Epidermal melanocyte (primary cell): ENCODE results near the gene SPAG16.
"Not testable (repeated sequence)": the region's sequence is repeated elsewhere in the genome, so short reads cannot be mapped to it uniquely, and the experiment has no call there.

ENCODE experiments used
- DNase-seq: peaks from one replicate; pipeline ENCODE4 v3.0.0; 2011; ENCODE audit warnings: low spot score; ENCODE audit not compliant: insufficient read length

The SPAG16 gene

DNA sequence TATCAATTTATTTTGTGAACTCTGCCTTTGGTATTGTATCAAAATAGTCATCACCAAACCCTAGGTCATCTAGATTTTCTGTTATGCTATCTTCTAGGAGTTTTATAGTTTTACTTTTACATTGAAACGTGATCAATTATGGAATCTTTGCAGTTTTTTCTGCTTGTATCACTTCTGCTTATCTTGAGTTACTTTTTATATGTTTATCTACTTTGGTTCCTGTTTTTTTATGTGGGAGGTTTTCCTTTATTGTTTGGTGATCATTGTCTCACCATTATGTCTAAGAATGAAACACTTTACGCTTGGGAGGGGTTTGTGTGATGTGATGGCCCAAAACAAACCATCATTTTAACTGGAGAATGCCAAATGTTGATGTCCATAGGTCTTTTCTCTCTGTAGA, 261.2 kb downstream of the SPAG16 start:
- DNase-seq = no peak

DNA sequence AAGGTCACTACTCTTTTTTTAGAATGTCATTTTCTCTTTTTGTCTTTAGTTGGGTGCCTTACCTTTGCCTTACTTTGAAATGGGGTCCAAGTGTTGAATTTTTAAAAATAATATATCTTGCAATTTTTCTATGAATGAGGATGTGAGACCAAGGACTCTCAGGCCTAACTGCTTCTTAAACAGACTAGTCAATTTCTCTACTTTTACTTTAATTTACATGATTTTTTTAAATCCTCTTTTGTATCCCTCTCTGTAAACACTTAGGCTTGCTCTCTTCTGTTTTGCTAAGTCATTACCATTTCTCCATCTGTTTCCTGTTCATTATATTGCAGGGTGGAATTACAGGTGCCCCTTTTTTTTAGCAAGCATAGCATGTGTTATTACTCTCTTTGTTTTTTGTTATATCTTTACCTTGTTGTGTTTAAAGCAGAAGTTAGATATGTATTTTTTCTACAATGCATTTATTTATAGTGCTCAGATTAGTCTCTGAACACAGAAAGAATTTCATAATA, 261.8 kb downstream of the SPAG16 start:
- no peak for DNase-seq

DNA sequence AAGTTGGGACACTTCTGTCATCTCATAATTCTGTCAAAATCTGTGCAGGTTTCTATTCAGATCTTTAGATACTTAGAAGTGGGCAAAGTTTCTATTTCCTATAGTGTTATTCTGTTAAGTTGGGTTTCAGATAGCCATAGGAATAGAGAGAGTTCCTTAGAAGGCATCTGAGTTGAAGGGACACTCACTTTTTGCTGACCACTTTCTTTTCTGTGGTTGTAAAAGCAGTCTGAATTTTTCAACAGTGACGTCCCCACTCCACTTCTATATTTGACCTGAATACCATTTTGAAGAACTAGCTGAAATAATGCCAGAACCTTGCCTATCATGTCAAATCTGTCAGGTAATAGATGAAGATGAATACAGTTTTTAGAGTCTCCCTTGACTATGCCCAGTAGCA, 267.3 kb downstream of the SPAG16 start:
- DNase-seq = no peak

DNA sequence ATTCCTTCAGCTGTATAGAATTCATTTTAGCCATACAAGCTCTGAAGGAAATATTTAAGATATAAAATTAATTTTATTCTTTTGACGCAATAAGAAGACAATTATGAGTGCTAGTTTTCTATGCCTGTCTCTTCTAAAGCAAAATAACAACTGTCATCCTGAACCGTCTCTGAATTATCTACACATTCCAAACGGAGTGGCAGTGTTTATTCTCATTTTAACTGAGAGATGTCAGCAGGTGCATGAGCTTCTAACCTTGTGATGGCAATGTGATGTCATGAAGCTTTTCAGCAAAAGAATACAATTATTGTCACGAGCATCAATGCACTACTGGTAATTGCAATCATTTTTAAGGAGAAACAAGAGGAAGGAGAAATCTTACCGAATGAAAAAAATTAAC, 274.8 kb downstream of the SPAG16 start:
- DNase-seq = no peak

DNA sequence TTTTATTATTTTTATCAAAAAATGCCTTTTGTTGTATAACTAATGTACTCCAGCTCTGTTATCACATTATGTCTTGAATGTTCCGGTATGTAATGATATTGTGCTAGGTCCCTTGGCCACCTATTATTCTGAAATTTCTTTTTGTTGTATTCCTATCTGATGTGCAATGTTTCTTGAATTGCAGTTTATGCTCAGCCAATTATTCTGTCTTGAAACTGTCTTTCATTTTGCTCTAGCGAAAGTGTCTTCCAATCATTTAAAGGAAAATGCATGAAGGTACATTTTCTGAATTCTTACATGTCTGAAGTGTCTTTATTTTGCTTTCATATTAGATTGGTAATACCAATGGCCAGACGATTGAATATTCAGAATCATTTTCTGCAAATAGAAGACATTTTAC, 277.5 kb downstream of the SPAG16 start:
- DNase-seq = no peak

DNA sequence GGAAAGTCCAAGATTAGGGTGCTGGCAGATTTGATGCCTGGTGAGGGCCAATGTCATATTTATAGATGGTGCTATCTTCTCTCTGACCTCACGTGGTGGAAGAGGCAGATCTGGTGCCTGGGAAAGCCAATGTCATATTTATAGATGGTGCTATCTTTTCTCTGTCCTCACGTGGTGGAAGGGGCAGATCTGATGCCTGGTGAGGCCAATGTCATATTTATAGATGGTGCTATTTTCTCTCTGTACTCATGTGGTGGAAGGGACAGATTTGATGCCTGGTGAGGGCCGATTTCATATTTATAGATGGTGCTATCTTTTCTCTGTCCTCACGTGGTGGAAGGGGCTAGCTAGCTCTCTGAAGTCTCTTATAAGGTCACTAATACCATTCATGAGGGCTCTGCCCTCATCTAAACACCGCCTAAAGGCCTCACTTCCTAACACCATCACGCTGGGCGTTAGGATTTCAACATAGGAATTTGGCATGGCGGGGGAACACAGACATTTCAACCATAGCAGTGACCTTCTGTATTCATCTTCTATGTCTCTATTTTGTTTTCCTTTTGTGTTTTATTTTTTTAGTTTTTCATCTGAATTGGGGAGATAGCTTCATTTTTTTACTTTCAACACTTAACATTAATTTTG, 278.4 kb downstream of the SPAG16 start:
- DNase-seq = no peak

DNA sequence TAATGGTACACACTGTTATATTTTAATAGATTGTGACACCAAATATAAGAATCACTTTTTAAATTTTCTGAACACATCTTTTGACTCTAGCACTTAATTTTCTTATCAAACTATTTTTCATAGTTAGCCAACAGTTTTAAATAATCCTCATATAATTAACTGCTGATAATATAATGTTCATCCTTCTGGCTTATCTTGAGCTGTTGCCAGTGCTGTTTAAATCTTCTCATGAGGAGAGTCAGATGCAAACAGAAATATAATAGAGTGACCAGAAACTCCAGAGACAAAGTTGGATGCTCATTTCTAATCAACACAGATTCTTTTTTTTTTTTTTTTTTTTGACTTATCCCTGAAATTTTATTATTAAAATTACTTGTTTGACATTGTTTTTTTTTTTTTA, 282.6 kb downstream of the SPAG16 start:
- DNase-seq = no peak

DNA sequence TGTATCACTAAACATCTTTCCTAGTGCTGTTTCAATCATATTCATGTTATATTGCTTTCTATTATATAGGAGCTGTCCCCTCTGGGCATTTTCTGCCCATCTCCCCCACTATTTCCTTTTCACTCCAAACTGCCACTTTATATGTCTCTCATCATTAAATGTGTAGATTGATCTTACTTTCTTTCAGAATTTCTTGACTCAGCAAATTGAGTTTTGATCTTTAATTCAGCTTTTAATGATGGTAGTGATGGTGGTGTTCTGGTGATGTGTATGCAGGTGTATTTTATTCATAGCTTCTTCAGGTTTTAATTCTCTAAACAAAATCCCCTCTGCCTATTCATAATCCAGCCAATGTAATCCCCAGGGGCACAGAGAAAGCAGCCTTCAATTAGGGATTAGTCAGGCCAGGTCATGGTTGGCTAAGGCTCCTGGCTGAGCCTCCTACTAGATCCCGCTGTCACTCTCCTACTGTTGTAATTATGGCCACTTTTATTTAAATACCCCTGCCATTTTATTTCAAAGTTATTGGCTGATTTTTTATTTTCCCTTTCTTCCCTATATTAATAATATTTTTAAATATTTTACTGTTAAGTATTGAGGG, 325.4 kb downstream of the SPAG16 start:
- no peak for DNase-seq

DNA sequence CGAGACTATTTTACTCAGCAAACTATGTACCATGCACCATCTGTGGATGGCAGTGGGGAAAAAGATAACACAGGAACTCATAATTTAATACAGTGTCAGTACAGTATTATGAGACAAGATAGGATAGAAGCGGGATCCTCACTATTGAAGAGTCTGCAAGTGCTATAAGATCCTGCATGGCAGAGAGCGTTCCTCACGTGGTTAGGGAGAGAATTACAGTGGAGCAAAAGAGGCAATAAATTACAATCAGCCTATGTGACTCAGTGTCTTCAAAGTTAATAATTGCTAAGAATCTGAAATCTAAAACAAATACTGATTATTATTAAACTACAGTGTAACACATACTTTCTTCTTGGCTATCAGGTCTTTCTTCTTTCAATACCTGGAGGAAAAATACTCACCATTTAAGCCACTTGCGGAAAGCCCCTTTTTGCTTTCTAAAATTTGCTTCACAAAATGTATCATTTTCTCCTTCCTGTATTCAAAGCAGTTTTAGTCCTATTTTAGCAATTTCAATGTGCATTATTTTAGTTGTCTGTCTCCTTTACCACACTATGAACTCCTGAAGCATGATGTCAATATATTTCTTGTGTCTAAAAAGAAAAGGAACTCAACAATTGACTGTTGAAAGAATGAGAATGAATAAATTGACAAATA, 342.9 kb downstream of the SPAG16 start:
- no peak for DNase-seq

DNA sequence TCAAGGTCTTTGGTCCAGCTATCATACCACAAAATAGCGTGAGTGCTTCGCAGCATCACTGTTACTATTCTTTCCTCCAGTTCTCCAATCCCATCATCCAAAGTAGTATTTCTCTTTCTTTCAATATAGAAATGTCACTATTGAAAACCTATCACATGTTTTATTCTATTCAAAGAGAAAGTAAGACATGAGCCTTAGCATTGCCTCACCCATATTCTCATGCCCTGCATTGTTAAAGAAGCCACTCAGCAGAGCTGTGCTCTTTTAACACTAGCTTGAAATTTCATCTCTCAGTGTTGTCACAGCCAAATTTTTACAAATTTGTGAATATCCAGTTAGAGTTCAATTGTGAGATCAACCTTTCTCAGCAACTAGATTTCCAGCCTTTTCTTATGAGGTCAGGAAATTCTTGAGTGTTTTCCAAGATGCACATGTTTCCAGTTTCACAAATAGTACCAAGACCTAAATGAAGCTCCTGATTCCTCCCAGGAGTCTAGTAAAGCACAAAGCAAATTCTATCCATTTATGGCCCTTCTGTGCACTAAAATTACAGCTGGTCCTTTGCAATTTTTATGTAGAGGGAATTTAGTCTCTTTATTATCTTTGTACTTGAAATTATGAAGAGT, 343.7 kb downstream of the SPAG16 start:
- DNase-seq = no peak

DNA sequence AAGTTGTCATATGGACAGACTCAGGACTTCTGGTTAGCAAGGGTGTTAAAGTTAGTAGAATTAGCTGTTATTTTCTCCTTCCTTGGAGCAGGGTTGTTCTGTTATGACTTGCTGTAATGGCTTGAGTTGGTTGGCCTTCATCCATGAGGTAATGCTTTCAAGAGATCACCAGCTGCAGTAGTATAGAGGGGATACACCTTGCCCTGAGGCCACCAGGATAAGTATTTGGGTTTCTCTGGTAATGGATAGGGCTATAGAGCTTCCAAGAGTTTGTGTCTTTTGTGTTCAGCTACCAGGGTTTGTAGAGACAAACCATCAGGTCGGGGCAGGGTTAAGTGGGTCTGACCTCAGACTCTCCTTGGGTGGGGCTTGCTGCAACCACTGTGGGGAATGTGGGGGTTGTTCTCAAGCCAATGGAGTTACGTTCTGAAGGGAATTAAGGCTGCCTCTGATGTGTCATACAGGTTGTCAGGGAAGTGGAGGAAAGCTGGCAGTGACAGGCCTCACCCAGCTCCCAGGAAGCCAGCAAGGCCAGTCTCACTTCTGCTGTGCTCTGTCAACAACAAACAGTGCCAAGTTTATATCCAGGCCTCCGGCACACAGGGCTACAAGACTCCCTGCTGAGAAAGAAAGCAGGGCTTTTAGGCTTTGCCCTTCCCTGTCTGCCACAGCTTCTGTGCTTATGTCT, 356.6 kb downstream of the SPAG16 start:
- no peak for DNase-seq

DNA sequence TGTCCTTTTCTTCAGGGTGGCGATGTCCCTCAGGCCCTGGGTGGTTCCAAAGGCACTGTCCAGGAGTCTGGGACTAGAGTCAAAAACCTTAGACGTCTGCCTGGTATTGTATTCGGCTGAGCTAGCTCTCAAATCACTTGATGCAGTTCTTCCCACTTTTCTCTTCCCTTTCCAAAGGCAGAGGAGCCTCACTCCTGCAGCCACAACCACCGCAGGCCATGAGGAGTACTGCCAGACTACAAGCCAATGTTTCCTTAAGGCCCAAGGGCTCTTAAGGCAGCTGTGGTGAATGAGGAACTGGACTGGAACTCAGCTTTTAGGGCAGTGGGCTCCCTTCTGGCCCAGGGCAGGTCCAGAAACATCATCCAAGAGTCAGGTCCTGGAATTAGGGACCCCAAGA, 360.7 kb downstream of the SPAG16 start:
- no peak for DNase-seq

DNA sequence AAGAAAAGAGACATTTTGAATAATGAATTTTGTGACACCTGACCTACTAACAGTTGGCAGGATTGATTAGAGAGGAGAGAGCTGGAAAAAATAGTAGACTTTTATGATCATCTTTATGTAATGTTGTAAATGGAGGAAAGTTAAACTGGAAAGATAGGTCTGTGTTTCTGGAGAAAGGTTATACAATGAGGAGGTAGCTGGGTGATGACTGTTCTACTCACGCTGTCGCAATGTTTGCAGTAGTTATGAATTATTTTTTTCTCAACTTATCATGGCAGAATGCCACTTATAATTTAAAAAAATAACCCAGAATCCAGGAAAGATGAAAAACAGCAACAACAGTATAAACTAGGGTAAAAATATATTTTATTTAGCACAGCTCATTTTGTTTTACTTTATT, 364.9 kb downstream of the SPAG16 start:
- no peak for DNase-seq

DNA sequence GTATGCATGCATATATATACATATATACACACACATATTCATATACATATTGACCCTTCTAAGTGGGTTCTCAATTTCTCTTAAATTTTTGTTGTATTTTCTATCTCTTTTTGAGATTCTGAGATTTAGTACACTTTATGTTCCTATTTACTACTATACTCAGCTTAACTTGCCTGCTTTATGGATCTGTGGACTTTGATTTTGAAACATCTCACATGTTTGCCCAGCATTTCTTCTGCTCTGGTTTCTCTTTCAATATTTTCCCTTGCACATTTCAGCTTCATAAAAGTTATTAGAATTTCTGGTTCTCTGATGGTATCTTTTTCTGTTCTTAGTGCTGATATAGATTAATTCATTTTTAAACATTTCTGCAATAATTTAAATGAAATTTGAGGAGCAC, 380.6 kb downstream of the SPAG16 start:
- DNase-seq = no peak

DNA sequence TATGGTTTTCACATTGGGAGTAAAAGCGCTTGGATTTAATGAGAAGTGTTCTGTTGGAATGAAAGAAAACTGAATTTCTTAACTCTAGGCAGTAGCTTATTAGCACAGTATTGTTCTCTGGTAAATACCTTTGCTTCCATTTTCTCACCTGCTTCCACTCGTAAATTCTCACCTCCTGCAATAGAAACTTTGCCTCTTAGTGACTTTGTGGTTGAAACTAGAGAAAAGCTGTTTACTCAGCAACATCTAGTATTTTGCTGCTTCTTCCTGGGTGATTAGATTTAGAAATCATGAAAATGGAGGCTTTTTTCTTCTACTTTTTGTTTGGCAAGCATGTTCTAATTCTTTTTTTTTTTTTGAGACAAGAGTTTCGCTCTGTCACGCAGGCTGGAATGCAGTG, 385.4 kb downstream of the SPAG16 start:
- no peak for DNase-seq

DNA sequence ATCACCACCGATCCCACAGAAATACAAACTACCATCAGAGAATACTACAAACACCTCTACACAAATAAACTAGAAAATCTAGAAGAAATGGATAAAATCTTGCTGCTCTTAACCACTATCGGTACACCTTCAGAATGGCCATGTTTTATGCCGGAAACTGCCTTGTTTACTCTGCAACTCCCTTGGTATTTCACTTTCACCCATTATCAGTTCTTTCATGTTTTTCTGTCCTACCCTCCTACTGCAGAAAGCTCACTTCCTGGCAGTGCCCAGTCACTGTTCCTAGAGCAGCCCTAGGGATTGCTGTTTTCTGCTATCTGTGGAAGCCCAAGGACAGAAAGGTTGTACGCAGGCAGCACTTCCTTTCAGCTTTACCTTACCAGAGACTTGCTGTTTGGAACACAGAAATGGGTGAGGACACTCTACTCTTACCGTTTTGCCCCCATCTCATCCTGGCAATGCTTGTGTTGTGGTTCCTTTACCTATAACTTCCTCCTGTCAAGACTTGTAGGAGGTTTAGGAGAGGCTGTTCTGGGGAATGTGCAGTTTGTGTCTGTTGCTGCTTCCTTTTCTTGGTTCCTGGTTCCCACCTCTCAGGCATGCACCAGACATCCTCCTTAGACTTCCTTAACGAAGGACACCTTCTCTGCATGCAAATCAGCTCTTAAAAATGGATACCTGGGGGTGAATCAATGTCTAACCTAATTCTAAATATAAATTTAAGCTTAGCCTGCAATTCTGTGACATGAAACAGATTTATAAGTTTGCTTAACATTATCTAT, 394.4 kb downstream of the SPAG16 start:
- DNase-seq = no peak

DNA sequence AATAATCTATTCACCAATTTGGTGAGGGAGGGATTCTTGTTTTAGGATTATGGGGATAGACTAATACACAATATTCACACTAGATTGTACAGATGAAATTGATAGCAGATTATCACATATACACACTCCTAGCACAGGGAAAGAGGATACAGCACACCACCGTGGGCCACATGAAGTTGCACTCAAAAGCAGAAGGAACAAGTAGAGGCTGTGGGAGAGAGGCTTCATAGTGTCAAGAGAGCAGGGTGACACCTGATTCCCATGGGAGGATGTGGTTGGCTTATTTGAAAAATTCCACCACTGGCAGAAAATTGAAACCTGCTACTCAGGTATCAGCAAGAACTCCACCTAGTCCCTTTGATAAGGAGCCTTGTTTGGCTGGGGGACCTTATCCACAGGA, 395.6 kb downstream of the SPAG16 start:
- DNase-seq = no peak

DNA sequence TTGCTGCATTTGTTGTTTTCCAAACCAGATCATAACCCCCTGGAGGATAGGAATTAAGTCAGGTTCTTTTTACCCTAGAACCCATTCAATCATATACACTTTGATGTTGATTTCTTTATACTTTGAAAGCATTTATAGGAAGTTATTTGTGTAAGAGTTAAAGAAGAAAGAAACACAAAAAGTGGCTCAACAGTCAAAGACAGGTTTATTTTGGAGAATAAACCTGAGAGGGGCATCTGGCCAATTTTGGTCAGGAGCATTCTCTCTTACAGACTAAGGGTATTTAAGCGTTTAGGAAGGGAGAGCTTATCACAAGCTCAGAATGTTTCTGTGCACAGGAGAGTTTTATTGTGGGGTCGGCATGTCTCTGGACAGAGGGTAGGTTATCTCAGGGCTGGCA, 398.0 kb downstream of the SPAG16 start:
- DNase-seq = no peak

DNA sequence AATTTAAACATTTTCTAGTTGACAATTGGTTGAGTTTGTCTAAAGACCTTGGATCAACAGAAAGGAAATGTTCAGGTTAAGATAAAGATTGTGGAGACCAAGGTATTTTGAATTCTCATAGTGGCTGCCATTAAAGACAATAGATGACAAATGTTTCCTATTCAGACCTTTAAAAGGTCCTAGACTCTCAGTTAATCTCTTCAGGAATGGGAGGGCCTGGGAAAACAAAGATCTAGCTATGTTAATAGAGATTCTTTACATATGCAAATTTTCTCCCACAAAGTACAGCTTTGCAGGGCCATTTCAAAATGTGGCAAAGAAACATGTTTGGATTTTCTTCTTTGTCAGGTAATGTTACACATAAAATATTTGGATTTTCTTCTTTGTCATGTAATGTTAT, 403.9 kb downstream of the SPAG16 start:
- no peak for DNase-seq

DNA sequence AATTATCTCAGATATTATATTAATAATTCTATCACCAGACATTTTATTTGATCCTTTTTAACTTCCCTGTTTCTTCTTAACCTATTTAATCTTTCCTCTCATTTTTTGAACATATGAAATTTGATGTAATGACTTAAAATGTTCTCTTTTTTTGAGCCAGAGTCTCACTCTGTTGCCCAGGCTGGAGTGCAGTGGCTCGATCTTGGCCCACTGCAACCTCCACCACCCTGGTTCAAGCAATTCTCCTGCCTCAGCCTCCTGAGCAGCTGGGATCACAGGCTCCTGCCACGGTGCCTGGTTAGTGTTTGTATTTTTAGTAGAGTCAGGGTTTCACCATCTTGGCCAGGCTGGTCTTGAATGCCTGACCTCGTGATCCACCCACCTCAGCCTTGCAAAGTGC, 404.6 kb downstream of the SPAG16 start:
- DNase-seq = not testable (repeated sequence)

DNA sequence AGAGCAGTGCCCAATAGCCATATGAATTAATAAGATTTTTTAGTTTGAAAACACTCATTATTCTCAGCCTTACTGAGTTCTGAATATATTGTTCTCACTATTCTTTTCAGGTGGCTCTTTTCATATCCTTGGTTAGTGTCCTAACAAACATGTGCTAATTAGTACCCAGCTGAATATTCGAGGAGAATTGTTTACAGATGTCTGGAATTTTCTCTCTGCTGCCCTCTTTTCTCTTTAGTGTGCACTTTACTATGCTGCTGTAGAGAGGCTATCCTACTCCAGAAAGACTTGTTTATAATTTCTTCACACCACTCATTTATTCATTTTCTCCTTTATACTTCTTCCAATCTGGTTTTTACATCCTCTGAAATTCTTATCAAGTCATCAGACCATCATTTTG, 405.3 kb downstream of the SPAG16 start:
- DNase-seq = no peak
